ENCODE results near the gene CDC40.

GRCh38 chr6:110232450-110232849 is 52.2 kb downstream of the CDC40 start:
- no peak for TF ChIP-seq FOSL2 (IDR thresholded peaks at IDR 0.05; ENCODE audit: borderline replicate concordance, low read depth)
- TF ChIP-seq REST (IDR thresholded peaks at IDR 0.05; ENCODE audit: low read depth, low read length): no peak
- TF ChIP-seq RAD21 (IDR thresholded peaks at IDR 0.05; ENCODE audit: low read length): no peak
- TF ChIP-seq FOXJ3 (CRISPR knock-in tag; IDR thresholded peaks at IDR 0.05): no peak
- no peak for TF ChIP-seq GABPA (IDR thresholded peaks at IDR 0.05; ENCODE audit: low read depth)
- TF ChIP-seq, protein P1, sequence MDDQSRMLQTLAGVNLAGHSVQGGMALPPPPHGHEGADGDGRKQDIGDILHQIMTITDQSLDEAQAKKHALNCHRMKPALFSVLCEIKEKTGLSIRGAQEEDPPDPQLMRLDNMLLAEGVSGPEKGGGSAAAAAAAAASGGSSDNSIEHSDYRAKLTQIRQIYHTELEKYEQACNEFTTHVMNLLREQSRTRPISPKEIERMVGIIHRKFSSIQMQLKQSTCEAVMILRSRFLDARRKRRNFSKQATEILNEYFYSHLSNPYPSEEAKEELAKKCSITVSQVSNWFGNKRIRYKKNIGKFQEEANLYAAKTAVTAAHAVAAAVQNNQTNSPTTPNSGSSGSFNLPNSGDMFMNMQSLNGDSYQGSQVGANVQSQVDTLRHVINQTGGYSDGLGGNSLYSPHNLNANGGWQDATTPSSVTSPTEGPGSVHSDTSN (IDR thresholded peaks at IDR 0.05): no peak
- TF ChIP-seq, protein P2, sequence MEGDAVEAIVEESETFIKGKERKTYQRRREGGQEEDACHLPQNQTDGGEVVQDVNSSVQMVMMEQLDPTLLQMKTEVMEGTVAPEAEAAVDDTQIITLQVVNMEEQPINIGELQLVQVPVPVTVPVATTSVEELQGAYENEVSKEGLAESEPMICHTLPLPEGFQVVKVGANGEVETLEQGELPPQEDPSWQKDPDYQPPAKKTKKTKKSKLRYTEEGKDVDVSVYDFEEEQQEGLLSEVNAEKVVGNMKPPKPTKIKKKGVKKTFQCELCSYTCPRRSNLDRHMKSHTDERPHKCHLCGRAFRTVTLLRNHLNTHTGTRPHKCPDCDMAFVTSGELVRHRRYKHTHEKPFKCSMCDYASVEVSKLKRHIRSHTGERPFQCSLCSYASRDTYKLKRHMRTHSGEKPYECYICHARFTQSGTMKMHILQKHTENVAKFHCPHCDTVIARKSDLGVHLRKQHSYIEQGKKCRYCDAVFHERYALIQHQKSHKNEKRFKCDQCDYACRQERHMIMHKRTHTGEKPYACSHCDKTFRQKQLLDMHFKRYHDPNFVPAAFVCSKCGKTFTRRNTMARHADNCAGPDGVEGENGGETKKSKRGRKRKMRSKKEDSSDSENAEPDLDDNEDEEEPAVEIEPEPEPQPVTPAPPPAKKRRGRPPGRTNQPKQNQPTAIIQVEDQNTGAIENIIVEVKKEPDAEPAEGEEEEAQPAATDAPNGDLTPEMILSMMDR (IDR thresholded peaks at IDR 0.05): no peak
- no peak for TF ChIP-seq GATA2 (CRISPR knock-in tag; IDR thresholded peaks at IDR 0.05)
- TF ChIP-seq EP300 (IDR thresholded peaks at IDR 0.05; ENCODE audit: borderline replicate concordance in 1 of 2, low read depth in 1 of 2, low read length in 1 of 2): no peak
- no peak for TF ChIP-seq SMC3 (IDR thresholded peaks at IDR 0.05; ENCODE audit: low read depth, low read length)
- no peak for TF ChIP-seq TAF1 (IDR thresholded peaks at IDR 0.05; ENCODE audit: borderline replicate concordance, low read depth, low read length)
- no peak for TF ChIP-seq RFX5 (IDR thresholded peaks at IDR 0.05; ENCODE audit: low read length)

Data from SK-N-SH (cell line).